Measurements from ENCODE around the gene MAP3K5. TPM values are rescaled to one million over a fixed set of nuclear protein-coding genes. Genes with fewer than 3 reads are reported as not detected.

The MAP3K5 gene
- total and polyA plus RNA-seq, 9 of the 15 experiments (the other 6 are each of a cell fraction or from before 2014, with no cell fraction given) = 2.2 to 13.0 (median 9.9) TPM

DNA sequence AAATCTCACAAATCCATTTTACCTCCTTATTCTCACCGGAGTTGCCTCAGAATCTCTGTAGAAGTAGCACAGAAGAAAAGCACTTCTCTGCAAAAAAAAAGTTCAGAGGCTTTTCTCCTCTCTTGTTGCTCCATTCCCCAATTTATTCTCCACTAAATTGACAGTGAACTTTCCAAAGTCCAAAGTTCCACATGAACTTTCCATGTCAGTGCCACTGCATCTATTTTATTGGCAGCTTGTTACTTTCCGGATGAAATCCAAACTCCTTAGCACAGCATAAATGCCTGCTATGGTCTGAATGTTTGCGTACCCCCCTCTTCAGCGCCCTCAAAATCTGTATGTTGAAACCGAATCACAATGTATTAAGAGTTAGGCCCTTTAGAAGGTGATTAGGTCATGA lies 165.1 kb downstream of the MAP3K5 start:
- BruUV-seq (replicated peaks) = no TSS peak
- Histone ChIP-seq H2AFZ (ENCODE audit: low read depth, low read length) (no peak overlapping the region), H4K20me1 (replicated peaks; ENCODE audit: control insufficient read depth, insufficient read depth, low read length) (no peaks in the 10 kb centered on the region), H3K4me2 (ENCODE audit: insufficient read depth, low read length) (no peak overlapping the region), H3K9me3 (replicated peaks; ENCODE audit: control insufficient read depth, insufficient read depth, low read depth, low read length) (no peaks in the 10 kb centered on the region), H3K9me1 (ENCODE audit: control insufficient read depth, insufficient read depth, low read length) (no peaks in the 10 kb centered on the region), H3K36me3 (ENCODE audit: control insufficient read depth, insufficient read depth, low read length) (peaks cover 16% of the 10 kb centered on the region; the same call in 1 of the 3 replicates), H3K4me1 (replicated peaks in 1 of 2; ENCODE audit: control insufficient read depth in 2 of 2, insufficient read depth in 2 of 2, low read length in 2 of 2) (no peaks in the 10 kb centered on the region), H3K4me3 (no peak overlapping the region), H3K79me2 (ENCODE audit: control insufficient read depth, insufficient read depth, low read length) (no peaks in the 10 kb centered on the region), H3K27ac (ENCODE audit: extremely low read depth, low read depth, low read length) (no peak overlapping the region), H3K27me3 (ENCODE audit: control insufficient read depth in 2 of 2, insufficient read depth in 2 of 2, low read length in 2 of 2) (no peaks in the 10 kb centered on the region), H3K9ac (ENCODE audit: insufficient read depth in 1 of 2, low read depth in 2 of 2, low read length in 2 of 2) (no peak overlapping the region)
- in situ Hi-C loops (cut with MboI) (no loop called here), intact Hi-C loops (cut with micrococcal nuclease) (no loop called here)
- ChIA-PET POLR2A (interaction anchor here (0.5 kb wide), 1 partner anchor 18 kb away, joined by 3 read pairs; no protein-coding TSS in a partner anchor), CTCF (ENCODE audit: low intra/inter-chr PET ratio) (no interaction called here)
- 56% methylated on average over 5 of the region's 5 CpGs for WGBS (ENCODE audit: insufficient coverage, low coverage, missing lambda C conversion rate)
- ATAC-seq = no peak
- FAIRE-seq = no peak
- TF ChIP-seq, protein P1, sequence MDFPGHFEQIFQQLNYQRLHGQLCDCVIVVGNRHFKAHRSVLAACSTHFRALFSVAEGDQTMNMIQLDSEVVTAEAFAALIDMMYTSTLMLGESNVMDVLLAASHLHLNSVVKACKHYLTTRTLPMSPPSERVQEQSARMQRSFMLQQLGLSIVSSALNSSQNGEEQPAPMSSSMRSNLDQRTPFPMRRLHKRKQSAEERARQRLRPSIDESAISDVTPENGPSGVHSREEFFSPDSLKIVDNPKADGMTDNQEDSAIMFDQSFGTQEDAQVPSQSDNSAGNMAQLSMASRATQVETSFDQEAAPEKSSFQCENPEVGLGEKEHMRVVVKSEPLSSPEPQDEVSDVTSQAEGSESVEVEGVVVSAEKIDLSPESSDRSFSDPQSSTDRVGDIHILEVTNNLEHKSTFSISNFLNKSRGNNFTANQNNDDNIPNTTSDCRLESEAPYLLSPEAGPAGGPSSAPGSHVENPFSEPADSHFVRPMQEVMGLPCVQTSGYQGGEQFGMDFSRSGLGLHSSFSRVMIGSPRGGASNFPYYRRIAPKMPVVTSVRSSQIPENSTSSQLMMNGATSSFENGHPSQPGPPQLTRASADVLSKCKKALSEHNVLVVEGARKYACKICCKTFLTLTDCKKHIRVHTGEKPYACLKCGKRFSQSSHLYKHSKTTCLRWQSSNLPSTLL (IDR thresholded peaks at IDR 0.05) = no peak
- TF ChIP-seq POLR2A (conservative IDR thresholded peaks at IDR 0.05) (no peak), PHB2 (IDR thresholded peaks at IDR 0.05; ENCODE audit: low read depth) (no peak), CHCHD3 (CRISPR knock-in tag; IDR thresholded peaks at IDR 0.05) (no peak), PHB (CRISPR knock-in tag; IDR thresholded peaks at IDR 0.05) (no peak), DPF2 (IDR thresholded peaks at IDR 0.05) (no peak), BRD9 (IDR thresholded peaks at IDR 0.05; ENCODE audit: low read depth, partially characterized antibody) (no peak), E2F3 (CRISPR knock-in tag; IDR thresholded peaks at IDR 0.05) (no peak), L3MBTL2 (IDR thresholded peaks at IDR 0.05) (no peak)
- TF ChIP-seq, protein P2, sequence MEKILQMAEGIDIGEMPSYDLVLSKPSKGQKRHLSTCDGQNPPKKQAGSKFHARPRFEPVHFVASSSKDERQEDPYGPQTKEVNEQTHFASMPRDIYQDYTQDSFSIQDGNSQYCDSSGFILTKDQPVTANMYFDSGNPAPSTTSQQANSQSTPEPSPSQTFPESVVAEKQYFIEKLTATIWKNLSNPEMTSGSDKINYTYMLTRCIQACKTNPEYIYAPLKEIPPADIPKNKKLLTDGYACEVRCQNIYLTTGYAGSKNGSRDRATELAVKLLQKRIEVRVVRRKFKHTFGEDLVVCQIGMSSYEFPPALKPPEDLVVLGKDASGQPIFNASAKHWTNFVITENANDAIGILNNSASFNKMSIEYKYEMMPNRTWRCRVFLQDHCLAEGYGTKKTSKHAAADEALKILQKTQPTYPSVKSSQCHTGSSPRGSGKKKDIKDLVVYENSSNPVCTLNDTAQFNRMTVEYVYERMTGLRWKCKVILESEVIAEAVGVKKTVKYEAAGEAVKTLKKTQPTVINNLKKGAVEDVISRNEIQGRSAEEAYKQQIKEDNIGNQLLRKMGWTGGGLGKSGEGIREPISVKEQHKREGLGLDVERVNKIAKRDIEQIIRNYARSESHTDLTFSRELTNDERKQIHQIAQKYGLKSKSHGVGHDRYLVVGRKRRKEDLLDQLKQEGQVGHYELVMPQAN (IDR thresholded peaks at IDR 0.05; ENCODE audit: borderline replicate concordance) = no peak
- TF ChIP-seq, protein P3, sequence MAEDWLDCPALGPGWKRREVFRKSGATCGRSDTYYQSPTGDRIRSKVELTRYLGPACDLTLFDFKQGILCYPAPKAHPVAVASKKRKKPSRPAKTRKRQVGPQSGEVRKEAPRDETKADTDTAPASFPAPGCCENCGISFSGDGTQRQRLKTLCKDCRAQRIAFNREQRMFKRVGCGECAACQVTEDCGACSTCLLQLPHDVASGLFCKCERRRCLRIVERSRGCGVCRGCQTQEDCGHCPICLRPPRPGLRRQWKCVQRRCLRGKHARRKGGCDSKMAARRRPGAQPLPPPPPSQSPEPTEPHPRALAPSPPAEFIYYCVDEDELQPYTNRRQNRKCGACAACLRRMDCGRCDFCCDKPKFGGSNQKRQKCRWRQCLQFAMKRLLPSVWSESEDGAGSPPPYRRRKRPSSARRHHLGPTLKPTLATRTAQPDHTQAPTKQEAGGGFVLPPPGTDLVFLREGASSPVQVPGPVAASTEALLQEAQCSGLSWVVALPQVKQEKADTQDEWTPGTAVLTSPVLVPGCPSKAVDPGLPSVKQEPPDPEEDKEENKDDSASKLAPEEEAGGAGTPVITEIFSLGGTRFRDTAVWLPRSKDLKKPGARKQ (CRISPR knock-in tag; IDR thresholded peaks at IDR 0.05) = no peak
- TF ChIP-seq, protein P4, sequence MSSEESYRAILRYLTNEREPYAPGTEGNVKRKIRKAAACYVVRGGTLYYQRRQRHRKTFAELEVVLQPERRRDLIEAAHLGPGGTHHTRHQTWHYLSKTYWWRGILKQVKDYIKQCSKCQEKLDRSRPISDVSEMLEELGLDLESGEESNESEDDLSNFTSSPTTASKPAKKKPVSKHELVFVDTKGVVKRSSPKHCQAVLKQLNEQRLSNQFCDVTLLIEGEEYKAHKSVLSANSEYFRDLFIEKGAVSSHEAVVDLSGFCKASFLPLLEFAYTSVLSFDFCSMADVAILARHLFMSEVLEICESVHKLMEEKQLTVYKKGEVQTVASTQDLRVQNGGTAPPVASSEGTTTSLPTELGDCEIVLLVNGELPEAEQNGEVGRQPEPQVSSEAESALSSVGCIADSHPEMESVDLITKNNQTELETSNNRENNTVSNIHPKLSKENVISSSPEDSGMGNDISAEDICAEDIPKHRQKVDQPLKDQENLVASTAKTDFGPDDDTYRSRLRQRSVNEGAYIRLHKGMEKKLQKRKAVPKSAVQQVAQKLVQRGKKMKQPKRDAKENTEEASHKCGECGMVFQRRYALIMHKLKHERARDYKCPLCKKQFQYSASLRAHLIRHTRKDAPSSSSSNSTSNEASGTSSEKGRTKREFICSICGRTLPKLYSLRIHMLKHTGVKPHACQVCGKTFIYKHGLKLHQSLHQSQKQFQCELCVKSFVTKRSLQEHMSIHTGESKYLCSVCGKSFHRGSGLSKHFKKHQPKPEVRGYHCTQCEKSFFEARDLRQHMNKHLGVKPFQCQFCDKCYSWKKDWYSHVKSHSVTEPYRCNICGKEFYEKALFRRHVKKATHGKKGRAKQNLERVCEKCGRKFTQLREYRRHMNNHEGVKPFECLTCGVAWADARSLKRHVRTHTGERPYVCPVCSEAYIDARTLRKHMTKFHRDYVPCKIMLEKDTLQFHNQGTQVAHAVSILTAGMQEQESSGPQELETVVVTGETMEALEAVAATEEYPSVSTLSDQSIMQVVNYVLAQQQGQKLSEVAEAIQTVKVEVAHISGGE (CRISPR knock-in tag; IDR thresholded peaks at IDR 0.05) = no peak
- TF ChIP-seq, protein P5, sequence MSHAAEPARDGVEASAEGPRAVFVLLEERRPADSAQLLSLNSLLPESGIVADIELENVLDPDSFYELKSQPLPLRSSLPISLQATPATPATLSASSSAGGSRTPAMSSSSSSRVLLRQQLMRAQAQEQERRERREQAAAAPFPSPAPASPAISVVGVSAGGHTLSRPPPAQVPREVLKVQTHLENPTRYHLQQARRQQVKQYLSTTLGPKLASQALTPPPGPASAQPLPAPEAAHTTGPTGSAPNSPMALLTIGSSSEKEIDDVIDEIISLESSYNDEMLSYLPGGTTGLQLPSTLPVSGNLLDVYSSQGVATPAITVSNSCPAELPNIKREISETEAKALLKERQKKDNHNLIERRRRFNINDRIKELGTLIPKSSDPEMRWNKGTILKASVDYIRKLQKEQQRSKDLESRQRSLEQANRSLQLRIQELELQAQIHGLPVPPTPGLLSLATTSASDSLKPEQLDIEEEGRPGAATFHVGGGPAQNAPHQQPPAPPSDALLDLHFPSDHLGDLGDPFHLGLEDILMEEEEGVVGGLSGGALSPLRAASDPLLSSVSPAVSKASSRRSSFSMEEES (CRISPR knock-in tag; IDR thresholded peaks at IDR 0.05) = no peak
- DNase-seq (ENCODE audit: extremely low read depth in 1 of 4, low spot score in 3 of 4) = no peak
